A172 (cell line): ENCODE results near the gene RFX3. TPM values are rescaled to one million over a fixed set of nuclear protein-coding genes. Genes with fewer than 3 reads are reported as not detected.

Experiments
- DNase-seq: peaks from one replicate; pipeline ENCODE4 v3.0.0-alpha.2; 2015; ENCODE audit warnings: low spot score
- total RNA-seq: library from RNA; depleted of rRNA; stranded (reverse); fragments of >200 nt; shearing (Covaris generic); gene quantifications from 2 replicates; pipeline ENCODE4 v1.2.3, GENCODE V29; 2014

The RFX3 gene
- total RNA-seq, 1 experiment from 2014 or later, result 3.1 TPM

GRCh38 chr9:3235497-3235896 is 290.3 kb downstream of the RFX3 start:
- DNase-seq, result no peak

GRCh38 chr9:3224931-3225330 is 300.9 kb downstream of the RFX3 start:
- DNase-seq, result no peak

GRCh38 chr9:3215658-3216057 is 310.1 kb downstream of the RFX3 start:
- DNase-seq, result no peak

- no peak for DNase-seq
Measured at GRCh38 chr9:3214741-3215140, 311.1 kb downstream of the RFX3 start.

GRCh38 chr9:3205421-3206095 is 320.2 kb downstream of the RFX3 start:
- no peak for DNase-seq

GRCh38 chr9:3200331-3200774 is 325.4 kb downstream of the RFX3 start:
- peak; percentile 2 for DNase-seq

- DNase-seq, result no peak
Measured at GRCh38 chr9:3193791-3194190, 332.0 kb downstream of the RFX3 start.

GRCh38 chr9:3191715-3192114 is 334.1 kb downstream of the RFX3 start:
- DNase-seq, result no peak

- no peak for DNase-seq
Measured at GRCh38 chr9:3189113-3189861, 336.5 kb downstream of the RFX3 start.

GRCh38 chr9:3186751-3187150 is 339.1 kb downstream of the RFX3 start:
- no peak for DNase-seq

- no peak for DNase-seq
Measured at GRCh38 chr9:3181049-3181953, 344.5 kb downstream of the RFX3 start.

GRCh38 chr9:3180696-3181048 is 345.1 kb downstream of the RFX3 start:
- no peak for DNase-seq

GRCh38 chr9:3179711-3180110 is 346.1 kb downstream of the RFX3 start:
- no peak for DNase-seq

- DNase-seq, result no peak
Measured at GRCh38 chr9:3177936-3178335, 347.9 kb downstream of the RFX3 start.

GRCh38 chr9:3177146-3177761 is 348.5 kb downstream of the RFX3 start:
- DNase-seq, result no peak

GRCh38 chr9:3173374-3173773 is 352.4 kb downstream of the RFX3 start:
- no peak for DNase-seq

GRCh38 chr9:3170819-3171218 is 355.0 kb downstream of the RFX3 start:
- no peak for DNase-seq
